22Rv1 (cell line): ENCODE measurements around the gene CFAP90.

Experiments used
- CTCF ChIP-seq: fragments of 450-650 bp; IDR thresholded peaks from 2 replicates; pipeline ENCODE4 v1.5.1; 2017; ENCODE audit warnings: mild to moderate bottlenecking
- ZFX ChIP-seq: fragments of 450-650 bp; IDR thresholded peaks from 2 replicates; pipeline ENCODE4 v1.6.1; 2017; ENCODE audit warnings: antibody characterized with exemption, borderline replicate concordance

GRCh38 chr5:7881091-7881490, 30.2 kb upstream of the CFAP90 start:
- TF ChIP-seq CTCF (no peak), ZFX (no peak)
